HCT116 (cell line): ENCODE measurements around the gene C1QTNF9B. TPM values are rescaled to one million over a fixed set of nuclear protein-coding genes. Genes with fewer than 3 reads are reported as not detected.
"Not testable (repeated sequence)": the region's sequence is repeated elsewhere in the genome, so short reads cannot be mapped to it uniquely, and the experiment has no call there.

Source experiments
- ATAC-seq: fragments of 200-7000 bp; cut with Tn5 transposase; 2 replicates; pipeline ENCODE4 v1.9.1; 2020; ENCODE audit warnings: mild to moderate bottlenecking, moderate library complexity
- BruUV-seq: library from RNA; stranded (reverse); fragments of 400-500 nt; replicated peaks from 2 replicates; lab custom pipeline; 2021; lab: Mats Ljungman, UMichigan
- CTCF ChIA-PET: fragments of 300-600 bp; sonication (Branson Sonifier 250); formaldehyde crosslinking; loops from one replicate; lab custom pipeline; 2021; ENCODE audit warnings: antibody characterized with exemption; lab: Charles Lee
- POLR2A ChIA-PET: fragments of 300-600, 350-600 bp; sonication (Branson Sonifier 250); formaldehyde crosslinking; loops from one replicate; lab custom pipeline; 2021; ENCODE audit warnings: antibody characterized with exemption; lab: Charles Lee
- RAD21 ChIA-PET, 2 experiments: fragments of 300-600 bp; sonication (Branson Sonifier 250); formaldehyde crosslinking; loops; one replicate each; lab custom pipeline; 2023; ENCODE audit warnings: low total read pairs in 2 of 2; ENCODE audit not compliant: uncharacterized antibody in 2 of 2, unreplicated experiment in 2 of 2, low non-redundant PET in 1 of 2; lab: Charles Lee
- DNase-seq: peaks from one replicate; pipeline ENCODE4 v3.0.0-alpha.2; 2010; ENCODE audit warnings: low read depth, low spot score
- H2AFZ ChIP-seq: fragments of 200-600 bp; shearing (Covaris generic), sonication (generic); 2 replicates; pipeline ENCODE4 v1.6.1; 2017; ENCODE audit warnings: low read depth, mixed run types, mixed read lengths, antibody characterized with exemption, low read length; ENCODE audit not compliant: poor library complexity, severe bottlenecking
- H3K27ac ChIP-seq: 2 replicates; pipeline ENCODE4 v1.5.1; 2012; ENCODE audit warnings: low read depth, low read length
- H3K27me3 ChIP-seq: fragments of 200-600 bp; sonication (generic); 2 replicates; pipeline ENCODE4 v1.6.1; 2016; ENCODE audit warnings: mixed run types, low read length, mixed read lengths; ENCODE audit not compliant: insufficient read depth
- H3K36me3 ChIP-seq, 2 experiments: fragments of 200-500 bp in 1 of 2; fragments of 200-600 bp in 1 of 2; sonication (Bioruptor generic) in 1 of 2; sonication (generic) in 1 of 2; 2 replicates each; pipeline versions ENCODE4 v1.5.1 to v1.6.1; 2014 to 2016; ENCODE audit warnings: low read length in 2 of 2, inconsistent platforms in 1 of 2, mixed read lengths in 1 of 2, mixed run types in 1 of 2; ENCODE audit not compliant: insufficient read depth in 2 of 2, control insufficient read depth in 1 of 2
- H3K4me1 ChIP-seq, 2 experiments: fragments of 200-600 bp in 1 of 2; sonication (generic) in 1 of 2; 2 replicates each; pipeline versions ENCODE4 v1.5.1 to v1.6.1; 2012 to 2017; ENCODE audit warnings: low read length in 2 of 2, inconsistent platforms in 1 of 2, mild to moderate bottlenecking in 1 of 2, mixed read lengths in 1 of 2, mixed run types in 1 of 2, moderate library complexity in 1 of 2; ENCODE audit not compliant: insufficient read depth in 2 of 2, control insufficient read depth in 1 of 2
- H3K4me2 ChIP-seq: fragments of 200-600 bp; sonication (generic); 2 replicates; pipeline ENCODE4 v1.6.1; 2017; ENCODE audit warnings: mixed run types, low read length, mixed read lengths
- H3K4me3 ChIP-seq, 2 experiments: fragments of 200-600 bp in 1 of 2; sonication (generic) in 1 of 2; replicated peaks in 1 of 2; 2 replicates each; pipeline ENCODE4 v1.5.1; 2011 to 2016; ENCODE audit warnings: low read length in 2 of 2, control low read depth in 1 of 2, low read depth in 1 of 2, mild to moderate bottlenecking in 1 of 2, mixed read lengths in 1 of 2, mixed run types in 1 of 2
- H3K79me2 ChIP-seq: fragments of 200-600 bp; sonication (generic); 2 replicates; pipeline ENCODE4 v1.6.1; 2017; ENCODE audit warnings: mild to moderate bottlenecking, mixed run types, low read length, moderate library complexity, mixed read lengths; ENCODE audit not compliant: insufficient read depth
- H3K9ac ChIP-seq: fragments of 200-600 bp; sonication (generic); 2 replicates; pipeline ENCODE4 v1.6.1; 2016; ENCODE audit warnings: low read length, mixed read lengths
- H3K9me2 ChIP-seq: fragments of 200-600 bp; sonication (generic), shearing (Covaris generic); 2 replicates; pipeline ENCODE4 v1.6.1; 2017; ENCODE audit warnings: mixed run types, mild to moderate bottlenecking, moderate library complexity; ENCODE audit not compliant: insufficient read depth
- H3K9me3 ChIP-seq, 2 experiments: fragments of 200-500 bp in 1 of 2; fragments of 200-600 bp in 1 of 2; sonication (Bioruptor generic) in 1 of 2; sonication (generic) in 1 of 2; 2 replicates each; pipeline ENCODE4 v1.6.1; 2014 to 2017; ENCODE audit warnings: low read length in 2 of 2, mixed read lengths in 2 of 2, inconsistent platforms in 1 of 2, low read depth in 1 of 2, mild to moderate bottlenecking in 1 of 2, mixed run types in 1 of 2, moderate library complexity in 1 of 2; ENCODE audit not compliant: control insufficient read depth in 1 of 2, insufficient read depth in 1 of 2
- H4K20me1 ChIP-seq: fragments of 200-600 bp; sonication (generic), shearing (Covaris generic); 2 replicates; pipeline ENCODE4 v1.6.1; 2017; ENCODE audit warnings: mixed run types, mild to moderate bottlenecking, moderate library complexity; ENCODE audit not compliant: insufficient read depth
- ATF3 ChIP-seq: IDR thresholded peaks from 2 replicates; pipeline ENCODE4 v1.6.1; 2012
- CEBPB ChIP-seq: IDR thresholded peaks from 2 replicates; pipeline ENCODE4 v1.6.1; 2012; ENCODE audit warnings: low read depth
- CTCF ChIP-seq, 3 experiments: fragments of 200-600 bp in 1 of 3; sonication (generic) in 1 of 3; IDR thresholded peaks in 2 of 3; conservative IDR thresholded peaks in 1 of 3; 2 replicates each; pipeline ENCODE4 v1.5.1; 2012 to 2017; ENCODE audit warnings: low read depth in 2 of 3, low read length in 2 of 3, antibody characterized with exemption in 1 of 3, borderline replicate concordance in 1 of 3, control low read depth in 1 of 3, mild to moderate bottlenecking in 1 of 3, mixed read lengths in 1 of 3, mixed run types in 1 of 3, moderate library complexity in 1 of 3; ENCODE audit not compliant: insufficient read depth in 1 of 3
- EGR1 ChIP-seq: IDR thresholded peaks from 2 replicates; pipeline ENCODE4 v1.6.1; 2012; ENCODE audit warnings: low read depth
- ELF1 ChIP-seq: IDR thresholded peaks from 2 replicates; pipeline ENCODE4 v1.6.1; 2012; ENCODE audit warnings: low read depth, borderline replicate concordance
- EZH2 ChIP-seq: fragments of 200-600 bp; sonication (generic); IDR thresholded peaks from 2 replicates; pipeline ENCODE4 v1.6.1; 2017; ENCODE audit warnings: antibody characterized with exemption, mixed run types
- EZH2phosphoT487 ChIP-seq: fragments of 200-600 bp; IDR thresholded peaks from 2 replicates; pipeline ENCODE4 v1.6.1; 2018; ENCODE audit warnings: antibody characterized with exemption, borderline replicate concordance
- JUND ChIP-seq: IDR thresholded peaks from 2 replicates; pipeline ENCODE4 v1.6.1; 2012
- MAX ChIP-seq: IDR thresholded peaks from 2 replicates; pipeline ENCODE4 v1.6.1; 2012
- POLR2A ChIP-seq: IDR thresholded peaks from 2 replicates; pipeline ENCODE4 v1.7.0; 2011; ENCODE audit warnings: borderline replicate concordance; ENCODE audit not compliant: insufficient read depth, insufficient read length; ENCODE audit errors: extremely low read depth
- POLR2AphosphoS5 ChIP-seq: IDR thresholded peaks from 2 replicates; pipeline ENCODE4 v1.6.1; 2011; ENCODE audit warnings: mild to moderate bottlenecking, low read depth, low read length, moderate library complexity
- RAD21 ChIP-seq: IDR thresholded peaks from 2 replicates; pipeline ENCODE4 v1.6.1; 2012; ENCODE audit warnings: low read depth, mild to moderate bottlenecking
- REST ChIP-seq: IDR thresholded peaks from 2 replicates; pipeline ENCODE4 v1.6.1; 2012; ENCODE audit warnings: low read depth
- SRF ChIP-seq: IDR thresholded peaks from 2 replicates; pipeline ENCODE4 v1.6.1; 2012; ENCODE audit warnings: low read depth
- YY1 ChIP-seq: IDR thresholded peaks from 2 replicates; pipeline ENCODE4 v1.6.1; 2011; ENCODE audit warnings: low read length, low read depth, moderate library complexity, mild to moderate bottlenecking; ENCODE audit not compliant: insufficient replicate concordance; ENCODE audit errors: extremely low read depth
- ZFX ChIP-seq: fragments of 450-650 bp; IDR thresholded peaks from 2 replicates; pipeline ENCODE4 v1.6.1; 2017
- intact Hi-C: fragments of 100-400 bp; cut with micrococcal nuclease; formaldehyde crosslinking; loops from 2 replicates; pipeline ENCODE4 v1.10.0; 2022
- total RNA-seq: library from RNA; stranded (reverse); gene quantifications from one replicate; pipeline ENCODE4 v1.2.1, GENCODE V29; 2021; ENCODE audit not compliant: unreplicated experiment

Gene C1QTNF9B
- total RNA-seq, 1 experiment from 2014 or later, result not detected

GRCh38 chr13:23939666-23940065 is 42.4 kb upstream of the C1QTNF9B start:
- BruUV-seq, H3K9me2 ChIP-seq, DNase-seq, H3K9me3 ChIP-seq, H2AFZ ChIP-seq, H3K27ac ChIP-seq, H3K36me3 ChIP-seq, RAD21 ChIA-PET, CTCF ChIA-PET, H3K9ac ChIP-seq, H3K27me3 ChIP-seq, H3K79me2 ChIP-seq, H3K4me1 ChIP-seq, POLR2A ChIA-PET, ATAC-seq, H3K4me3 ChIP-seq, H4K20me1 ChIP-seq, H3K4me2 ChIP-seq: not testable (repeated sequence)
- intact Hi-C loops, result loop anchor here (10.0 kb wide), 1 partner anchor 1455 kb away; no protein-coding TSS in a partner anchor

- RAD21 ChIA-PET, result no interaction called here
- no peaks in the 10 kb centered on the region for H3K9me3 ChIP-seq
- H3K4me3 ChIP-seq, result no peak overlapping the region
- no peak for TF ChIP-seq CTCF (IDR thresholded peaks at IDR 0.05 in 2 of 3, conservative IDR thresholded peaks at IDR 0.05 in 1 of 3; ENCODE audit: borderline replicate concordance in 1 of 3, insufficient read depth in 1 of 3, low read depth in 2 of 3, low read length in 2 of 3)
- TF ChIP-seq JUND, result no peak
- TF ChIP-seq RAD21, result no peak
- no peak for TF ChIP-seq EZH2phosphoT487
- TF ChIP-seq REST, result no peak
- no peak for TF ChIP-seq ATF3
- TF ChIP-seq EZH2, result no peak
- no peak for TF ChIP-seq EGR1
- TF ChIP-seq SRF, result no peak
- TF ChIP-seq POLR2A, result no peak
- no peak for TF ChIP-seq ELF1
- TF ChIP-seq MAX, result no peak
- no peak for TF ChIP-seq POLR2AphosphoS5
- TF ChIP-seq ZFX, result no peak
- TF ChIP-seq YY1, result no peak
- no peak for TF ChIP-seq CEBPB
- TF ChIP-seq, all 23 proteins: peak for 0
- ATAC-seq (no peak), DNase-seq (no peak)
- Histone ChIP-seq H3K27ac (no peak overlapping the region), H3K27me3 (no peaks in the 10 kb centered on the region; the same call in 1 of the 2 replicates), H3K9ac (no peak overlapping the region), H3K4me1 (no peaks in the 10 kb centered on the region), H3K79me2 (no peaks in the 10 kb centered on the region), H3K9me2 (no peaks in the 10 kb centered on the region), H4K20me1 (no peaks in the 10 kb centered on the region), H3K4me2 (no peak overlapping the region), H2AFZ (no peak overlapping the region), H3K36me3 (no peaks in the 10 kb centered on the region)
- POLR2A ChIA-PET, result no interaction called here
- intact Hi-C loops, result loop anchor here (10.0 kb wide), 1 partner anchor 1450 kb away; no protein-coding TSS in a partner anchor
- CTCF ChIA-PET, result no interaction called here
- BruUV-seq, result no TSS peak
Measured at GRCh38 chr13:23934520-23934919, 37.2 kb upstream of the C1QTNF9B start.
